Measurements from ENCODE around the gene C1QTNF4.
"Not testable (repeated sequence)": the region's sequence is repeated elsewhere in the genome, so short reads cannot be mapped to it uniquely, and the experiment has no call there.

C1QTNF4 gene

DNA sequence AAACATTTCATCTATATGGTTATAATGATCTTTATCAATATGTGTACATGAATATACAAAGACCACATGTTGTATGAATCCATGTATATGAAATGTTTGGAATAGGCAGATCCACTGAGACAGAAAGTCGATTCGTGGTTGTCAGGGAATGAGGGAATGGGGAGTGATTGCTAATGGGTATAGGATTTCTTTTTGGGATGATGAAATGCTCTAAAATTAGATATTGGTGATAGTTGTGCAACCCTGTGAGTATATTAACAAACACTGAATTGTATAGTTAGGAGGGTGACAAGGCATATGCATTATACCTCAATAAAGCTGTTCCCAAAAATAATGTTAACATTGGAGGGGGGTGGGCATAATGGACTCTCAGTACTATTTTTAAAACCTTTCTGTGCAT, 33.8 kb downstream of the C1QTNF4 start:
- Histone ChIP-seq H3K4me2 (ENCODE audit: low read length) (no peak overlapping the region), H4K20me1 (ENCODE audit: insufficient read depth, low read length) (no peaks in the 10 kb centered on the region), H3K27ac (ENCODE audit: low read depth, low read length, poor library complexity, severe bottlenecking) (no peak overlapping the region), H3K9me3 (ENCODE audit: low read length) (no peaks in the 10 kb centered on the region), H3K9ac (ENCODE audit: low read length) (no peak overlapping the region), H3K79me2 (ENCODE audit: insufficient read depth, low read length) (0 out of 2 replicates have a peak, but pooled peaks cover 4% of the 10 kb centered on the region), H3K36me3 (ENCODE audit: insufficient read depth, low read length) (no peaks in the 10 kb centered on the region), H3K4me3 (ENCODE audit: low read depth, low read length, poor library complexity, severe bottlenecking) (no peak overlapping the region), H3F3A (ENCODE audit: insufficient read depth, low read length) (0 out of 2 replicates have a peak, but pooled peaks cover under 1% of the 10 kb centered on the region), H3K27me3 (ENCODE audit: insufficient read depth, low read length) (no peaks in the 10 kb centered on the region), H3K4me1 (ENCODE audit: insufficient read depth, low read length, severe bottlenecking) (peaks cover 11% of the 10 kb centered on the region), H3K9me2 (ENCODE audit: low read depth, low read length) (no peaks in the 10 kb centered on the region), H2AFZ (ENCODE audit: low read length) (no peak overlapping the region)
- TF ChIP-seq, protein P1, sequence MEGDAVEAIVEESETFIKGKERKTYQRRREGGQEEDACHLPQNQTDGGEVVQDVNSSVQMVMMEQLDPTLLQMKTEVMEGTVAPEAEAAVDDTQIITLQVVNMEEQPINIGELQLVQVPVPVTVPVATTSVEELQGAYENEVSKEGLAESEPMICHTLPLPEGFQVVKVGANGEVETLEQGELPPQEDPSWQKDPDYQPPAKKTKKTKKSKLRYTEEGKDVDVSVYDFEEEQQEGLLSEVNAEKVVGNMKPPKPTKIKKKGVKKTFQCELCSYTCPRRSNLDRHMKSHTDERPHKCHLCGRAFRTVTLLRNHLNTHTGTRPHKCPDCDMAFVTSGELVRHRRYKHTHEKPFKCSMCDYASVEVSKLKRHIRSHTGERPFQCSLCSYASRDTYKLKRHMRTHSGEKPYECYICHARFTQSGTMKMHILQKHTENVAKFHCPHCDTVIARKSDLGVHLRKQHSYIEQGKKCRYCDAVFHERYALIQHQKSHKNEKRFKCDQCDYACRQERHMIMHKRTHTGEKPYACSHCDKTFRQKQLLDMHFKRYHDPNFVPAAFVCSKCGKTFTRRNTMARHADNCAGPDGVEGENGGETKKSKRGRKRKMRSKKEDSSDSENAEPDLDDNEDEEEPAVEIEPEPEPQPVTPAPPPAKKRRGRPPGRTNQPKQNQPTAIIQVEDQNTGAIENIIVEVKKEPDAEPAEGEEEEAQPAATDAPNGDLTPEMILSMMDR (IDR thresholded peaks at IDR 0.05; ENCODE audit: low read length), result no peak
- no peak for TF ChIP-seq EZH2 (IDR thresholded peaks at IDR 0.05; ENCODE audit: borderline replicate concordance, low read length)

DNA sequence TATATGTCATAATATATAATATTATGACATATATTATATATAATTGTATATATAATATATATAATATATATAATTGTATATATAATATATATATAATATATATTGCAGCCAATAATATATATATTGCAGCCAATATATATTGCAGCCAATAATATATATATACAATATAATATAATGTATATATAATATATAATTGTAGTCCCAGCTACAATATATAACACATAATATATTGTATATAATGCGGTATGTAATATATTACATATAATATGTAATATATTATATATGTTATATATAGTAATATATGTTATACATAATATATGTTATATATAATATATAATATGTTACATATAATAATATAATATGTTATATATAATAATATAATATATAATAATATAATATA, 35.5 kb downstream of the C1QTNF4 start:
- H4K20me1 ChIP-seq (ENCODE audit: insufficient read depth, low read length), result no peaks in the 10 kb centered on the region
- H2AFZ ChIP-seq (ENCODE audit: low read length), result no peak overlapping the region
- no peaks in the 10 kb centered on the region for H3K27me3 ChIP-seq (ENCODE audit: insufficient read depth, low read length)
- H3K9ac ChIP-seq (ENCODE audit: low read length), result no peak overlapping the region
- no peak overlapping the region for H3K27ac ChIP-seq (ENCODE audit: low read depth, low read length, poor library complexity, severe bottlenecking)
- no peaks in the 10 kb centered on the region for H3K36me3 ChIP-seq (ENCODE audit: insufficient read depth, low read length)
- H3K79me2 ChIP-seq (ENCODE audit: insufficient read depth, low read length), result no peaks in the 10 kb centered on the region
- no peaks in the 10 kb centered on the region for H3K9me2 ChIP-seq (ENCODE audit: low read depth, low read length)
- H3K4me2 ChIP-seq (ENCODE audit: low read length), result no peak overlapping the region
- no peak for TF ChIP-seq EZH2 (IDR thresholded peaks at IDR 0.05; ENCODE audit: borderline replicate concordance, low read length)
- TF ChIP-seq, protein P1 (IDR thresholded peaks at IDR 0.05; ENCODE audit: low read length), result no peak
- peaks cover 4% of the 10 kb centered on the region for H3K4me1 ChIP-seq (ENCODE audit: insufficient read depth, low read length, severe bottlenecking)
- H3K9me3 ChIP-seq (ENCODE audit: low read length), result no peaks in the 10 kb centered on the region
- no peak overlapping the region for H3K4me3 ChIP-seq (ENCODE audit: low read depth, low read length, poor library complexity, severe bottlenecking)
- peaks cover 8% of the 10 kb centered on the region; the same call in 1 of the 2 replicates for H3F3A ChIP-seq (ENCODE audit: insufficient read depth, low read length)

DNA sequence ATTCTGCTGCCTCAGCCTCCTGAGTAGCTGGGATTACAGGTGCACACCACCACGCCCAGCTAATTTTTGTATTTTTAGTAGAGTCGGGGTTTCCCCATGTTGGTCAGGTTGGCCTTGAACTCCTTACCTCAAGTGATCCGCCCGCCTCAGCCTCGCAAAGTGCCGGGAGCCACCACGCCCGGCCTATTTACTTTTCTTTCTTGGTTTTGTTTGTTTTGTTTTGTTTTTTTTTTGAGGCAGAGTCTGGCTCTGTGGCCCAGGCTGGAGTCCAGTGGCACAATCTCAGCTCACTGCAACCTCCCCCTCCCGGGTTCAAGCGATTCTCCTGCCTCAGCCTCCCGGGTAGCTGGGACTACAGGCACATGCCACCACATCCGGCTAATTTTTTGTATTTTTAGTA, 37.2 kb downstream of the C1QTNF4 start:
- not testable (repeated sequence) for H3K9ac ChIP-seq (ENCODE audit: low read length); H3K9me2 ChIP-seq (ENCODE audit: low read depth, low read length); H2AFZ ChIP-seq (ENCODE audit: low read length); H3K4me3 ChIP-seq (ENCODE audit: low read depth, low read length, poor library complexity, severe bottlenecking); H3F3A ChIP-seq (ENCODE audit: insufficient read depth, low read length); H3K27me3 ChIP-seq (ENCODE audit: insufficient read depth, low read length); H3K36me3 ChIP-seq (ENCODE audit: insufficient read depth, low read length); H4K20me1 ChIP-seq (ENCODE audit: insufficient read depth, low read length); H3K27ac ChIP-seq (ENCODE audit: low read depth, low read length, poor library complexity, severe bottlenecking); H3K4me1 ChIP-seq (ENCODE audit: insufficient read depth, low read length, severe bottlenecking); H3K79me2 ChIP-seq (ENCODE audit: insufficient read depth, low read length); H3K9me3 ChIP-seq (ENCODE audit: low read length); H3K4me2 ChIP-seq (ENCODE audit: low read length)

DNA sequence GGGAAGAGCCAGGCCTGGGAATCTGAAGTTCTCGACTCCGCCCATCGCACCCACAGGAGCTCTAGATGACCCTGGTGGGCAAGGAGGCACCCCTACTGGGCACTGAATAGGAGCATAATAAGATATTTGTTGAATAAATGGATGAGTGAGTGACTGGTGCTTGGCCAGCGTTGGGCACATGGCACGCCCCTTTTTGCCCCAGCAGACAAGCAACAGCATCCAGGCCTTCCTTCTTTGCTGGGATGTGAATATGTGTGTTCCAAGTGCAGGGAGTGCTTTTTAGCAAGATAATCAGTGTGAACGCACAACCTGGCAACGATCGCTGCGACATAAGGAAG, 40.8 kb downstream of the C1QTNF4 start:
- Histone ChIP-seq H3K79me2 (ENCODE audit: insufficient read depth, low read length) (peaks cover 43% of the 10 kb centered on the region), H3K27me3 (ENCODE audit: insufficient read depth, low read length) (no peaks in the 10 kb centered on the region), H3K27ac (ENCODE audit: low read depth, low read length, poor library complexity, severe bottlenecking) (no peak overlapping the region), H3K36me3 (ENCODE audit: insufficient read depth, low read length) (peaks cover 8% of the 10 kb centered on the region; the same call in 1 of the 2 replicates), H3K9me2 (ENCODE audit: low read depth, low read length) (no peaks in the 10 kb centered on the region), H3K9ac (ENCODE audit: low read length) (peak overlapping the region; percentile 63), H3F3A (ENCODE audit: insufficient read depth, low read length) (peaks cover 8% of the 10 kb centered on the region; the same call in 1 of the 2 replicates), H3K4me2 (ENCODE audit: low read length) (peak overlapping the region; percentile 92), H4K20me1 (ENCODE audit: insufficient read depth, low read length) (no peaks in the 10 kb centered on the region), H3K4me1 (ENCODE audit: insufficient read depth, low read length, severe bottlenecking) (peaks cover 37% of the 10 kb centered on the region), H2AFZ (ENCODE audit: low read length) (peak overlapping the region; percentile 66; the same call in 1 of the 2 replicates), H3K9me3 (ENCODE audit: low read length) (no peaks in the 10 kb centered on the region), H3K4me3 (ENCODE audit: low read depth, low read length, poor library complexity, severe bottlenecking) (peak overlapping the region; percentile 97)
- TF ChIP-seq, protein P1 (IDR thresholded peaks at IDR 0.05; ENCODE audit: low read length), result no peak
- no peak for TF ChIP-seq EZH2 (IDR thresholded peaks at IDR 0.05; ENCODE audit: borderline replicate concordance, low read length)
